Right kidney (tissue), 1 donor: ENCODE data around the gene TK2.

Experiments used
- DNase-seq: peaks from one replicate; pipeline ENCODE4 v3.0.0-alpha.2; 2016

TK2 gene

GRCh38 chr16:66547101-66547989 lies 2.6 kb downstream of the TK2 start:
- DNase-seq: no peak

- DNase-seq: no peak
These were observed 5.7 kb downstream of the TK2 start for GRCh38 chr16:66544016-66544757.

- no peak for DNase-seq
These were observed 6.4 kb downstream of the TK2 start for GRCh38 chr16:66543541-66543940.

GRCh38 chr16:66542396-66542795 lies 7.5 kb downstream of the TK2 start:
- DNase-seq: no peak

- no peak for DNase-seq
These were observed 8.2 kb downstream of the TK2 start for GRCh38 chr16:66541388-66542355.

- peak; percentile 20 for DNase-seq
These were observed 10.1 kb downstream of the TK2 start for GRCh38 chr16:66539623-66540469.

GRCh38 chr16:66538910-66539309 lies 11.0 kb downstream of the TK2 start:
- no peak for DNase-seq

GRCh38 chr16:66537236-66537635 lies 12.7 kb downstream of the TK2 start:
- no peak for DNase-seq

GRCh38 chr16:66536525-66536924 lies 13.4 kb downstream of the TK2 start:
- DNase-seq: no peak

- DNase-seq: no peak
These were observed 15.5 kb downstream of the TK2 start for GRCh38 chr16:66534376-66534799.

GRCh38 chr16:66529475-66529874 lies 20.4 kb downstream of the TK2 start:
- DNase-seq: no peak

- DNase-seq: no peak
These were observed 21.6 kb downstream of the TK2 start for GRCh38 chr16:66528294-66528693.

- no peak for DNase-seq
These were observed 24.3 kb downstream of the TK2 start for GRCh38 chr16:66525396-66526180.

GRCh38 chr16:66524601-66525164 lies 25.2 kb downstream of the TK2 start:
- no peak for DNase-seq

- DNase-seq: no peak
These were observed 26.0 kb downstream of the TK2 start for GRCh38 chr16:66523861-66524354.

- DNase-seq: no peak
These were observed 26.9 kb downstream of the TK2 start for GRCh38 chr16:66522816-66523590.

- DNase-seq: no peak
These were observed 27.8 kb downstream of the TK2 start for GRCh38 chr16:66521951-66522771.

GRCh38 chr16:66521252-66521713 lies 28.6 kb downstream of the TK2 start:
- no peak for DNase-seq
